Caco-2 (cell line): ENCODE measurements around the gene KMT2C. TPM values are rescaled to one million over a fixed set of nuclear protein-coding genes. Genes with fewer than 3 reads are reported as not detected.

ENCODE experiments used
- BruUV-seq: library from RNA; stranded (reverse); fragments of 400-500 nt; replicated peaks from 2 replicates; lab custom pipeline; 2021; lab: Mats Ljungman, UMichigan
- CTCF ChIA-PET: fragments of 300-600 bp; sonication (Branson Sonifier 250); formaldehyde crosslinking; loops from one replicate; lab custom pipeline; 2022; ENCODE audit warnings: antibody characterized with exemption; lab: Charles Lee
- POLR2A ChIA-PET: fragments of 300-600 bp; sonication (Branson Sonifier 250); formaldehyde crosslinking; loops from one replicate; lab custom pipeline; 2022; ENCODE audit warnings: antibody characterized with exemption; lab: Charles Lee
- DNase-seq, 2 experiments: peaks; one replicate each; pipeline versions ENCODE4 v3.0.0 to v3.0.0-alpha.2; 2020 to 2022
- H3K27me3 ChIP-seq: replicated peaks from 2 replicates; pipeline ENCODE4 v1.6.0; 2011; ENCODE audit warnings: low read length; ENCODE audit not compliant: control insufficient read depth, insufficient read depth
- H3K36me3 ChIP-seq: 2 replicates; pipeline ENCODE4 v1.5.1; 2011; ENCODE audit warnings: low read length; ENCODE audit not compliant: control insufficient read depth, insufficient read depth
- H3K4me1 ChIP-seq: fragments of 250-450 bp; sonication (Bioruptor Pico); 2 replicates; pipeline ENCODE4 v1.5.1; 2020; ENCODE audit warnings: mild to moderate bottlenecking
- H3K4me3 ChIP-seq: 2 replicates; pipeline ENCODE4 v1.5.1; 2011; ENCODE audit warnings: low read depth, mild to moderate bottlenecking, control low read depth, low read length
- H3K9me3 ChIP-seq: fragments of 250-450 bp; sonication (Bioruptor Pico); 2 replicates; pipeline ENCODE4 v1.5.1; 2020; ENCODE audit warnings: mild to moderate bottlenecking, moderate library complexity
- H3K27ac Mint-ChIP-seq: one replicate; pipeline ENCODE4 v1.8.0; 2022; ENCODE audit warnings: mixed read lengths; ENCODE audit not compliant: unreplicated experiment
- H3K27me3 Mint-ChIP-seq: one replicate; pipeline ENCODE4 v1.8.0; 2022; ENCODE audit warnings: mixed read lengths; ENCODE audit not compliant: insufficient read depth, unreplicated experiment
- H3K36me3 Mint-ChIP-seq: one replicate; pipeline ENCODE4 v1.8.0; 2022; ENCODE audit warnings: mild to moderate bottlenecking, mixed read lengths; ENCODE audit not compliant: insufficient read depth, unreplicated experiment
- H3K4me1 Mint-ChIP-seq: one replicate; pipeline ENCODE4 v1.8.0; 2022; ENCODE audit warnings: low read depth, mixed read lengths; ENCODE audit not compliant: unreplicated experiment
- H3K4me3 Mint-ChIP-seq: one replicate; pipeline ENCODE4 v1.8.0; 2022; ENCODE audit warnings: mild to moderate bottlenecking, moderate library complexity, mixed read lengths; ENCODE audit not compliant: unreplicated experiment
- H3K9me3 Mint-ChIP-seq: one replicate; pipeline ENCODE4 v1.8.0; 2022; ENCODE audit warnings: mixed read lengths; ENCODE audit not compliant: unreplicated experiment
- intact Hi-C: fragments of 100-400 bp; cut with micrococcal nuclease; formaldehyde crosslinking; loops from one replicate; pipeline ENCODE4 v1.10.0; 2022; ENCODE audit not compliant: unreplicated experiment
- total RNA-seq: library from RNA; stranded (reverse); gene quantifications from 2 replicates; pipeline ENCODE4 v1.2.3, GENCODE V29; 2022
- TF ChIP-seq, protein P1 (sequence below), 2 experiments: fragments of 200-600 bp in 1 of 2; IDR thresholded peaks; 1 replicate in 1 of 2; 2 replicates in 1 of 2; pipeline versions ENCODE4 v1.5.1 to v1.8.0; 2011 to 2022; ENCODE audit warnings: antibody characterized with exemption in 1 of 2, control low read depth in 1 of 2, inconsistent platforms in 1 of 2, low read depth in 1 of 2, low read length in 1 of 2, mild to moderate bottlenecking in 1 of 2, moderate library complexity in 1 of 2; ENCODE audit not compliant: insufficient read depth in 1 of 2, severe bottlenecking in 1 of 2, unreplicated experiment in 1 of 2

KMT2C gene
- total RNA-seq, 1 experiment from 2014 or later, result 59.5 TPM

DNA sequence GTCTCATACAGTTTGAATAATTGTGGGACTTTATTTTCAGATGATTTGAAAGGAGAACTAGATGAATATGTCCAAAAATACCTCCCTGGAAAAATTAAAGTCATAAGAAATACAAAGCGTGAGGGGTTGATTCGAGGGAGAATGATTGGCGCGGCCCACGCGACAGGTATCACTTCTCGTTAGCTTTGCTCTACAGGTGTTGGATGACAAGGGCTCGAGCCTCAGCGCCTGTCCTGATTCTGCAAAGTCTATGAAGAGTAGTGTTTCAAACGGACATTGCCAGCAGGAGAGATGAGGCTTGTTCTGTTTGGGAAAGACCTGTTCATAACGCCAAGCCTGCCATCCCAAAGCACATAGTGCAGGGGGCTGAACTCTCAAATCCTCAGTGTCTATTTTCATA, 330.6 kb downstream of the KMT2C start:
- H3K36me3 Mint-ChIP-seq, result peaks cover 36% of the 10 kb centered on the region
- no peaks in the 10 kb centered on the region for H3K27me3 Mint-ChIP-seq
- peaks cover 12% of the 10 kb centered on the region for H3K4me1 ChIP-seq
- no TSS peak for BruUV-seq
- ChIA-PET CTCF (no interaction called here), POLR2A (no interaction called here)
- H3K36me3 ChIP-seq, result no peaks in the 10 kb centered on the region
- H3K27ac Mint-ChIP-seq, result no peak overlapping the region
- H3K27me3 ChIP-seq, result no peaks in the 10 kb centered on the region
- no peak overlapping the region for H3K4me3 ChIP-seq
- no peaks in the 10 kb centered on the region for H3K9me3 ChIP-seq
- no peaks in the 10 kb centered on the region for H3K9me3 Mint-ChIP-seq
- no peak overlapping the region for H3K4me3 Mint-ChIP-seq
- TF ChIP-seq, protein P1, sequence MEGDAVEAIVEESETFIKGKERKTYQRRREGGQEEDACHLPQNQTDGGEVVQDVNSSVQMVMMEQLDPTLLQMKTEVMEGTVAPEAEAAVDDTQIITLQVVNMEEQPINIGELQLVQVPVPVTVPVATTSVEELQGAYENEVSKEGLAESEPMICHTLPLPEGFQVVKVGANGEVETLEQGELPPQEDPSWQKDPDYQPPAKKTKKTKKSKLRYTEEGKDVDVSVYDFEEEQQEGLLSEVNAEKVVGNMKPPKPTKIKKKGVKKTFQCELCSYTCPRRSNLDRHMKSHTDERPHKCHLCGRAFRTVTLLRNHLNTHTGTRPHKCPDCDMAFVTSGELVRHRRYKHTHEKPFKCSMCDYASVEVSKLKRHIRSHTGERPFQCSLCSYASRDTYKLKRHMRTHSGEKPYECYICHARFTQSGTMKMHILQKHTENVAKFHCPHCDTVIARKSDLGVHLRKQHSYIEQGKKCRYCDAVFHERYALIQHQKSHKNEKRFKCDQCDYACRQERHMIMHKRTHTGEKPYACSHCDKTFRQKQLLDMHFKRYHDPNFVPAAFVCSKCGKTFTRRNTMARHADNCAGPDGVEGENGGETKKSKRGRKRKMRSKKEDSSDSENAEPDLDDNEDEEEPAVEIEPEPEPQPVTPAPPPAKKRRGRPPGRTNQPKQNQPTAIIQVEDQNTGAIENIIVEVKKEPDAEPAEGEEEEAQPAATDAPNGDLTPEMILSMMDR (IDR thresholded peaks at IDR 0.05; ENCODE audit: insufficient read depth in 1 of 2, low read depth in 1 of 2, low read length in 1 of 2, severe bottlenecking in 1 of 2, unreplicated experiment in 1 of 2), result no peak
- intact Hi-C loops, result no loop called here
- no peak for DNase-seq
- peaks cover 30% of the 10 kb centered on the region for H3K4me1 Mint-ChIP-seq

DNA sequence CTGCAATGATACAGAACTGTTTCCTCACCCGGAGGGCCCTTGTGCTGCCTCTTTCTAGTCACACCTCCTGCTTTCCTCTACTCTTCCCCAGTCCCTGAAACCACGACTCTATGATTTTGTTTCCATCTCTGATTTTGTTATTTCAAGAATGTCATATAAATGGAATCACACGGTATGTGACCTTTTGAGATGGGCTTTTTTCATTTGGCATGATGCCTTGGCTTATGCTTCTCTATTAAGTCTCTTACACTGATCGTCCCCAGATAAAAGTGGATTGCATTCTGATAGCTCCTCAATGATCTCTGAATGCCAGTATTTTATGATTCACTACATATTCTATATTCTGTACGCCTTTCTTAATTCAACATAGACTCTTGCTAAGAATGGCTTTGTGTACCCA, 332.1 kb downstream of the KMT2C start:
- ChIA-PET POLR2A (no interaction called here), CTCF (no interaction called here)
- Histone ChIP-seq H3K27me3 (no peaks in the 10 kb centered on the region), H3K36me3 (no peaks in the 10 kb centered on the region), H3K4me3 (no peak overlapping the region), H3K9me3 (no peaks in the 10 kb centered on the region), H3K4me1 (peaks cover 18% of the 10 kb centered on the region)
- H3K4me3 Mint-ChIP-seq, result no peak overlapping the region
- no peak for DNase-seq
- no peaks in the 10 kb centered on the region for H3K9me3 Mint-ChIP-seq
- intact Hi-C loops, result no loop called here
- peaks cover 22% of the 10 kb centered on the region for H3K36me3 Mint-ChIP-seq
- H3K4me1 Mint-ChIP-seq, result peaks cover 22% of the 10 kb centered on the region
- H3K27me3 Mint-ChIP-seq, result no peaks in the 10 kb centered on the region
- TF ChIP-seq, protein P1 (IDR thresholded peaks at IDR 0.05; ENCODE audit: insufficient read depth in 1 of 2, low read depth in 1 of 2, low read length in 1 of 2, severe bottlenecking in 1 of 2, unreplicated experiment in 1 of 2), result no peak
- BruUV-seq, result no TSS peak
- peak overlapping the region; percentile 76 for H3K27ac Mint-ChIP-seq

DNA sequence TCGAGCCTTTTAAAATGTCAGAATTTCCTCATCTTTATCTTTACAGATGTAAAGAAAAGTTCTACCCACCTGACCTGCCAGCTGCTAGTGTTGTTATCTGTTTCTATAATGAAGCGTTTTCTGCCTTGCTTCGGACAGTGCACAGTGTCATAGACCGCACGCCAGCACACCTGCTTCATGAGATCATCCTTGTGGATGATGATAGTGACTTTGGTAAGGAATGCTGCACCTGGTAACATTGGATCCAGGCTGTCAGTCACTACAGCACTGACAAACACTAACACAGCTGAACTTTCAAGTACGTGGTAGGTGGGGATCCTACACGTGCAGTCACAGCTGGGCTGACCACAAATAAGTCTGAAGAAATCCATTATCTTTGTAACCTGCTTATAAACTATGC, 332.7 kb downstream of the KMT2C start:
- Histone ChIP-seq H3K4me3 (no peak overlapping the region), H3K4me1 (peaks cover 18% of the 10 kb centered on the region), H3K27me3 (no peaks in the 10 kb centered on the region), H3K36me3 (no peaks in the 10 kb centered on the region), H3K9me3 (no peaks in the 10 kb centered on the region)
- intact Hi-C loops, result no loop called here
- Mint-ChIP-seq H3K27me3 (no peaks in the 10 kb centered on the region), H3K4me3 (no peak overlapping the region), H3K36me3 (peaks cover 22% of the 10 kb centered on the region), H3K9me3 (no peaks in the 10 kb centered on the region), H3K27ac (peak overlapping the region; percentile 76), H3K4me1 (peaks cover 22% of the 10 kb centered on the region)
- POLR2A ChIA-PET, result no interaction called here
- TF ChIP-seq, protein P1 (IDR thresholded peaks at IDR 0.05; ENCODE audit: insufficient read depth in 1 of 2, low read depth in 1 of 2, low read length in 1 of 2, severe bottlenecking in 1 of 2, unreplicated experiment in 1 of 2), result no peak
- BruUV-seq, result no TSS peak
- CTCF ChIA-PET, result no interaction called here
- no peak for DNase-seq
